ENCODE data around the gene MAN2B1.
A peak's percentile ranks its signal among the peaks of the same experiment; 100 is the strongest.
"Not testable (repeated sequence)": the region's sequence is repeated elsewhere in the genome, so short reads cannot be mapped to it uniquely, and the experiment has no call there.

The MAN2B1 gene

DNA sequence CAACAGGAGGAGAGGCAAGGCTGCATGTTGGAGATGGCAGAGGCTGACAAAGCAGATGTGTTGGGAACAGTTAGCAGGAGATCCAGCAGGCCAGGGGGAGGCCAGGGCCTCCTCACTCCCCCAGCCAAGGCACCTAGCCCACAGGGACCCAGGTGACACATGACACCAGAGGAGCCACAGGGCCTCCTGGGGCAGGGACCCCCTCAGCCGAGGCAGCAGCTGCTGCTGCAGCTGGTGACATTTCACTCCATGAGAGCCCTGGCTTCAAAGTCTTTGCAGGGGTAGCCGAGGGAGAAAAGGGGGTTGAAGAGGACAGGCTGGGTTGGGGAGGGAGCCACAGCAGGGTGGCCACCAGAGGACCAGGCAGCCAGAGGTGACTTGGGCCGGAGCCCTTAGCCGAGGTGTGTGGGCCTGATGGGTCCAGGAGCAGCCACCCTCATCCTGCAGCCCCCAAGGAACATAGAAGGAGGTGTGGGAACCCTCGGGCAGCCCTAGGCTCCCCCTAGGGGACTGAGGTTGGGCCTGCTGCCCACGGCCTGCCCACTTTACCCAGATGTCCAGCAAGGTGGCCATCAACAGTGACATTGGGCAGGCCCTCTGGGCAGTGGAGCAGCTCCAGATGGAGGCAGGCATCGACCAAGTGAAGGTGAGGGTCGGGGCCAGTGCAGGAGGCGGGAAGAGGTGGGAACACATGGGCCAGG, 21.1 kb upstream of the MAN2B1 start, which contains the start of gene GNG14:
TSS of gene GNG14 (plus strand) at position 503 of the 701 bp plus-strand sequence. CDS start at position 554, 51 bp downstream.
- no peak for DNase-seq

DNA sequence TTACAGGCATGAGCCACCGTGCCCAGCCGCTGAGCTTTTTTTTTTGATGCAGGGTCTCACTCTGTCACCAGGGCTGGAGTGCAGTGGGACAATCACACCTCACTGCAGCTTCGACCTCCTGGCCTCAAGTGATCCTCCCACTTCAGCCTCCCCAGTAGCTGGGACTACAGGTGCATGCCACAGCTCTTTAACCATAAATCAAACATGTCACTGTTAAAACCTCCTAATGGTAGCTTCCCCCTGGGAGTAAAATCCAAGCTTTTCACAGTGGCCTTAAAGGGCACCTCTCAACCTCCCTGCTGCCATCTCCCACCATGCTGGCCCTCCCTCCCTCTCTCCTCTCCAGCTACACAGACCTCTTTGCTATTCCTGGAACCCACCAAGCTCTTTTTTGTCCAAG, 19.3 kb upstream of the MAN2B1 start:
- no peak for DNase-seq

- DNase-seq = peak; percentile 90
Observed at GRCh38 chr19:12681074-12681987, 14.8 kb upstream of the MAN2B1 start, which contains the start of gene DHPS. Gene DHPS, minus strand, starts transcription at chr19:12681880. Its CDS starts 114 bp downstream, at chr19:12681766.

DNA sequence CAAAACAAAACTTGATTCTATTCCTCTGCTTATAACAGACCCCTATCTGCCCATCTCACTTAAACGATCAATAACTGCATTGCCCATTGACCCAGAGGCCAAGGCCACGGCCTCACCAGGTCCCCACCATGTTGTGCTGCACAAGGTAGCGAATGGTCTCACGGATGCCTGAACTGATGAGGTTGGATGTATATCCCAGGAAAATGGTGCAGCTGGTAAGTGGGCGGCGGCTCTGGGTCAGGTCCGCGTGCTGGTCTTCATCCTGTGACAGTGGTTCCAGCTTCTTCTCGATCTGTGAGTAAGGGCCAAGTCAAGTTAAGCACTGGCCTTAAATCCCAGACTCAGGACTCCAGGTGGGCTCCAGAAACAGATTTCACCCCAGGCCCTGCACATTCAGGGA, 13.5 kb upstream of the MAN2B1 start:
- DNase-seq = no peak

GRCh38 chr19:12678039-12678438, 11.5 kb upstream of the MAN2B1 start:
- DNase-seq = not testable (repeated sequence)

DNA sequence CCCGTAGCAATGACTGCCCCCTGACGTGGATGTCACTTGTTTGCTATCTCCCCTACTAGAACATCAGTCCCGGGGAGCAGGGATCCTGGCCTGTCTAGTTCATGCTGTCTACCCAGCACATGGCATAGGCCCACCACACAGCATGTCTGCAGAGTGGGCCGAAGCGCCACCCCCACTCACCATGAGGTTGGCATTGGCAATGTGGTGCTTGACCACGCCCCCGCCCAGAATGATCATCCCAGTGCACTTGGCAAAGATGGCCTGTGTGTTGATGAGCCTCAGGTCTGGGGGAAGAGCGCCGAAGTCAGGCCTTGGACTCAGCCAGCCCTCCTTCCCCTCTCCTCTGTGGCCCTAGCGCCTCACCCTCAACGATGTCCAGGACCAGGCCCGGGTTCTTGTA, 10.4 kb upstream of the MAN2B1 start:
- no peak for DNase-seq

- peak; percentile 87 for DNase-seq
Observed at GRCh38 chr19:12676384-12676792, 9.8 kb upstream of the MAN2B1 start.

- DNase-seq = no peak
Observed at GRCh38 chr19:12675940-12676339, 9.4 kb upstream of the MAN2B1 start.

- DNase-seq = no peak
Observed at GRCh38 chr19:12675399-12675798, 8.9 kb upstream of the MAN2B1 start.

DNA sequence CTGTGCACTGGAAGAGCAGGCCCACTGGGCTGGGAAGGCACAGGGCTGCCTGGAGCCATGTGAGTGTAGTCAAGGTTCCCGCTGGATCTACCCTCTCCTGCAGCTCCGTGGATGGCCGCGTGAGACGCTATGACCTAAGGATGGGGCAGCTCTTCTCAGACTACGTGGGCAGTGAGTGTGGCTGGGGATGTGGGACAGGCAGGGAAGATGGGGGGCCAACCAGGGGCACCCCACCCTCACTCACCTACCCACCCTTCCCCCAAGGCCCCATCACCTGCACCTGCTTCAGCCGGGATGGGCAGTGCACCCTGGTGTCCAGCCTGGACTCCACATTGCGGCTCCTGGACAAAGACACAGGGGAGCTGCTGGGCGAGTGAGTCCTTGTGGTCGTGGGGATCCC, 6.2 kb upstream of the MAN2B1 start:
- no peak for DNase-seq

DNA sequence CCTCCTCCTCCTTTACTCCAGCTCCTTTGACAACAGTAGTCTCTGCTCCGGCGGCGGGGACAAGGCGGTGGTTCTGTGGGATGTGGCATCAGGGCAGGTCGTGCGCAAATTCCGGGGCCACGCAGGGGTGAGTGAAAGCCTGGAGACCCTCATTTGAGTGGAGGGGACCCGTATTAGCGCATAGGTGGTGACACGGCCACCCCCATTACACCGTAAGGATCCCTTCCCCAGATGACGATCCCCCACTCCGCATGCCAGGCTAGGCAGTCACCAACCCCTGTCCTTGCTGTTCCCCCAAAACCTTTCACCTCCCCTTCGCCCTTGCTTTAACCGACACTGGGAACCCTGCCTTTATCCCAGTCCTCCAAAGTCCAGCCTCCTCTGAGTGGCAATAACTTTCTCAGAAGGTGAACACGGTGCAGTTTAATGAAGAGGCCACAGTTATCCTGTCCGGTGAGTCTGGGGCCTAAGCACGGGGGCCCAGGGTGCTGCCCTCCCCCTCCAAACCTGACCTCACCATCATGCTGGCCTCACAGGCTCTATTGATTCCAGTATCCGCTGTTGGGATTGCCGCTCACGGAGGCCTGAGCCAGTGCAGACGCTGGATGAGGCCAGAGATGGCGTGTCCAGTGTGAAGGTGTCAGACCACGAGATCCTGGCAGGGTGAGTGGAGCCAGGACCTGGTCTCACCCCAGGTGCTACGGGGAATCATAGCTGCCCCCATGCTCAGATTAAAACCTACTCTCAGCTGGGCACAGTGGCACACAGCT, 3.8 kb upstream of the MAN2B1 start:
- no peak for DNase-seq

GRCh38 chr19:12669270-12670158, 3.0 kb upstream of the MAN2B1 start:
- DNase-seq = peak; percentile 79

GRCh38 chr19:12668932-12669269, 2.4 kb upstream of the MAN2B1 start:
- peak; percentile 74 for DNase-seq

DNA sequence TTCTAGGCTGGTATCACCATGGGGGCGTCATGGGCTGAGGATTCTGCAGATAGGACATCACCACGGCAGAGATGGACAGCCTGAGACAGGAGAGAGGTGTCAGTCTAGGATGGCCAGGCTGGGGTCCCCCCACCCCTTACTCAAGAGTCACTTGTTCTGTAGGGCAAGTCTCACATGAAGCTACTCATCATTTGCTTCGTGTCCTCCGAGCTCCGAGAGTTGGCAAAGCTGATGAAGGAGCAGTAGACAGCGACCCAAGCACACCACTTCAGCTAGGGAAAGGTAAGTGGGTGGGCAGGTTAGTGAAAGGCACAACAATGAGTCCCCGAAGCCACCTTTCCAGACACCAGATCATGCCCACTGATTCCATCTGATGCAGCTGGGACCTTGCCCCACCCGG, 1.8 kb upstream of the MAN2B1 start:
- DNase-seq = no peak

GRCh38 chr19:12667731-12668302, 1.3 kb upstream of the MAN2B1 start:
- no peak for DNase-seq

- DNase-seq = peak; percentile 19
Observed at GRCh38 chr19:12665671-12666264, 774 bp downstream of the MAN2B1 start.

DNA sequence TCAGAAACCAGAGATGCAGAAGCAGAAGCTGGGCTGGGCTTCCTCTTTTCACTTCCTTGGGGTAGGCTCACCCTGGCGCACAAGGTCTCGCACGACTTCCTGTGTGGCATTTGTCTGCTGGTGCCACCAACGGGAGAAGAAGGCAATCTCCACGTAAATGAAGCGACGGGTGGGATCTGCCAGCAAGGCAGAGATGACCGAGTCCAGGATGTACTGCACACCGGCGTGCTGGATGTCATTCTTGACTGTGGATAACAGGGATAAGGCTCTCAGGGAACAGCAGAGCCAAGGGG, 1.3 kb downstream of the MAN2B1 start:
- DNase-seq = peak; percentile 51

GRCh38 chr19:12664406-12665280, 1.9 kb downstream of the MAN2B1 start:
- DNase-seq = no peak

DNA sequence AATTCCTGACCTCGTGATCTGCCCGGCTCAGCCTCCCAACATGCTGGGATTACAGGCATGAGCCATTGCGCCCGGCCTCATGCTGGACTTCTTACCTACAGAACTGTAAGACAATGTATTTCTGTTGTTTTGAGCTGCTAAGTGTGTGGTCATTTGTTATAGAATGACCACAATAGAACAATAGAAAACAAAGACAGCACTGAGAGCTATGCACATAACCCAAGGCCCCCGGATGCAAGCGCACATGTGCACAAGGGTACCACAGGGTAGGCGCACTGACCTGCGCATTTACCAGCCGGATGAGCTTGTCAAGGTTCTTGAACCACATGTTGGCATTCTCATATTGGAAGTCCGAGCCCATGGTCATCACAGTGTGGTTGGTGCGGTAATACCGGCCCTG, 5.6 kb downstream of the MAN2B1 start:
- no peak for DNase-seq

GRCh38 chr19:12657966-12658365, 8.6 kb downstream of the MAN2B1 start:
- DNase-seq = no peak

All from activated naive CD4-positive, alpha-beta T cell treated with Interleukin-2 at 50 U/mL for 16 hours (primary cell).